GM18502 (cell line): ENCODE results near the gene NRP2.

Source experiments
- ATAC-seq: cut with Tn5 transposase; IDR thresholded peaks from one replicate; pipeline ENCODE4 v1.9.1; 2021; ENCODE audit warnings: mild to moderate bottlenecking; ENCODE audit not compliant: unreplicated experiment, poor library complexity

Gene NRP2

DNA sequence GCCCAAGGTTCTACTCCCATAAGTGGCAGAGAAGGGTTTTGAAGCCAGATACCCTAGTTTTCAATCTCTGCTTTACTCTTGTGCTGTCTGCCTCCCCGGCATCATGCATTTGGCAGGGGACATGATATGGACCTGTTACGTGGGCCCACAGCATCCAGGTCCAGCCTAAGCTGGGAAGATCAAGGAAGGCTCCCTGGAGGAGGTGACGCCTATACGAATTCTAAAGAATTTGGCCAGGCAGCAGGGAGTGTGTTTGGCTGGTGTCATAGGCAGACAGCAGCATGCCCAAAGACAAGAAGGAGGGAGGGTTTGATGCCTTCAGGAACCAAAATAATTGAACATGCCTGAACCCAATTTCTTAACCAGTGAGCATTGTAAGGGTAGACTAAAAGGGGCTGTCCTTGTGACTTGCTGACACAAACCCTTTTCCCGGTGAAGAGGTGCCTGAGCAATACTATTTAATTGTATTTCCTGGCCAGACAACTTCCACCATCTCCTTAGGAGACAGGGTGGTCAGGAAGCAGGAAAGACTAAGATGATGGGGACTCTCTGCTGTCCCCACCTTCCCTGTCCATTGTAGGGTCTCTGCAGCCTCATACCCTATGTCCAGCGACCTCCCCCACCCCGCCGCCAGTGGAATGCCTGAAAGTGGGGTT, 21.3 kb downstream of the NRP2 start:
- ATAC-seq, result no peak

DNA sequence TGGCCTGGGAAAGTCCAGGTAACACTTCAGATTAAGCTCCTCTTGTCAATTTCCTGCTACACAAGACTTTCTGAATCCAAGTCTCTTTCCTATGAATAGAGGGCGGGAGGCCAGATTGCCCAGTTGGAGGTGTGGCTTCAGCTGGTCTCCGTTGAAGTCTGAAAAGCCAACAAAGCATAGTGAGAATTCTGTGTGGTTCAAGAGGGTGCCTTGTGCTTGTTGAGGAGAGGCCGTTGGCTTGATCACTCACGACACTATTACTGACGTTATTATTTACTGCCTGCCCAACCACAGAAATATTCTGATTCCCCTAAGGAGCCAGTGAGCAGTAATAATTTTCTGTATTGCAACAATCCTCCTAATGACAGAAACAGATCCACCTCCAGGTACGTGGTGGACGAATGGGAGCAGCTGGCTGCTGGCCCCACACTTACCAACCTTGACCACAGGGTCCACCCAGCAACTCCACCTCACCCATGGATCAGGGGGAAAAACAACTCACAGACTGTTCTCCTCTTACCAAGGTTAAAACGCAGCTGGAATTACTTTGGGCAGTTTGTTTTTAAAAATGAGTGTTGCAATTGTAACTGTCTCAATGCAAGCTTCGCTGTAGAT, 21.9 kb downstream of the NRP2 start:
- no peak for ATAC-seq

DNA sequence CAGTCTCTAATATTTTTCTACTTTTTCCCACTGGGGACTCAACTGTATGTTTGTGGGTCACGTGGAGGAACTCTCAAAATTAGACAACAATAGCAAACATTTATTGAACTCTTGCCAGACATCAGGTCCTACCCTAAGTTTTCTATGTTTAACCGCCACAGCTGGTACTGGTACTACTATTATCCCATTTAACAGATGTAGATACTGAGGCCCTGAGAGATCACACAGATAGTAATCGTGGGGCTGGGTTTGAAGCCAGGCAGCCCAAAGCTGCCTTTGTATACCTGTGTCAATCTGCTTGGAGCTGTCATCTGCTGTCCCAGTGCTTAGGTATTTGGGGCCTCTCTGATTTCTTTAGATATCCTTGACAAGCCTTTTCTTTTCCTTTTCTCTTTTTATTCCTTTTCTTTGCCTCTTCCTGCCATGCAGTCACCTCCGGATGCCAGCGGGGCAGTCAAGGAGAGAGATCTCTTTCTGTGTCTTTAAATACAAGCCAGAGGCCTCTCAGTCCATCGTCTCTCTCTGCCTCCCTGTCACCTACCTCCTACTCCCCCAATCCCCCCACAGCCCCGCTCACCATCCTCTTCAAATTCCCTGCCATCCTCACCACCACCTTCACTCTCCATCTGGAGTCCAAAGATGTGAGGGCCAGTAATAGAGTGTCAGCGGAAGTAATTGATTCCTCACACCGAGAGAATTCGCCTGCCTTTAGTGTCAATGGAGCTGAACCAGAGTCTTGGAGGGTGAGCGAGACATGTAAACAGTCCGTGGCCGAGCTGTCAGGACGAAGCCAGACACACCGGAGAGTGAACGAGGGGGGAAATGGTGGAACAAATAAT, 23.4 kb downstream of the NRP2 start:
- no peak for ATAC-seq

DNA sequence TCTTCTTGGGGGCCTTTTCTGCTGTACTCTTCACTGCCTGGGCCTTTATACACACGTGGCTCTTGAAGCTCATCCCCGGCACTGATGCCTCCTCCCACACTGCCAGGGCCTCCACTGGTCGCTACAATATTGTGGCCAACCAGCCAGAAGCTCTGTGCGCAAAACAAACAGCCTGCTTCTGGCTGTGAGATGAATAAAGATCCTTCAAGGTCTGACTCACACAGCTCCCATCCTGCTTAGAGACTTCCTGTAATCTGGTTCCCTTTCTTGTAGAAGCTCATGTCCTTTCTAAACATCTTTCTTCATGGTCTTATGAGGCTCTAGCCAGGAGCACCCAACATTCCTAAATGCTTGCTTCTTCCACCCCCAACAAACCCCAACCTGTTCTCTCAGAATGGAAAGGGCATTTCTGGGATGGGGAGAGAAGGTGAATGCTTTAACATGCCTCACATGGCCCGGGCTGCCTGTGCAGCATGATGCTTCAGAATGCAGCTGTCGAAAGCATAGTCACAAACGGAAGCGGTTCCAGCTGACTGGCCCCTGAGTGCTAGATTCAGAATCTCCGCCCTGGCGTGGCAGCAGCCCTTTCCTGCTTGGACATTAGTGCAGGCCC, 24.6 kb downstream of the NRP2 start:
- ATAC-seq, result peak; percentile 95

DNA sequence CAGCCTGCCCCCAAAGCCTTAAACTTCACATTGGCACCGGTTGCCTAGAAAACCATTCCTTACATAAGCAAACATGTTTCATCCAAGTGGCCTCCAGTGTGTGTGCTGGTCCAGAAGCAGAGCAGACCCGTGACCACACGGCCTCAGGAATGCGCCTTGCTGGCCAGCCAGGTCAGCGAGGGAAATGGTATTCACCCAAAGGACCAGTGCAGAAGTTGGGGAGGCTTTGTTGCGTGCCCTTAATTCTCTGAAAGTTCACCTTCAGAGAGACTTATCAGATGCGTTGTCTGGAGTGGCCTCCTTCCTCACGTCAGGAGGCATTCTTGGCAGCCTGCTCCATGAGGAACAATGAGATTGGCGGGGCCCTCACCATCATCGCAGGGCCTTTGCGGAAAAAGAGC, 25.9 kb downstream of the NRP2 start:
- ATAC-seq, result no peak

DNA sequence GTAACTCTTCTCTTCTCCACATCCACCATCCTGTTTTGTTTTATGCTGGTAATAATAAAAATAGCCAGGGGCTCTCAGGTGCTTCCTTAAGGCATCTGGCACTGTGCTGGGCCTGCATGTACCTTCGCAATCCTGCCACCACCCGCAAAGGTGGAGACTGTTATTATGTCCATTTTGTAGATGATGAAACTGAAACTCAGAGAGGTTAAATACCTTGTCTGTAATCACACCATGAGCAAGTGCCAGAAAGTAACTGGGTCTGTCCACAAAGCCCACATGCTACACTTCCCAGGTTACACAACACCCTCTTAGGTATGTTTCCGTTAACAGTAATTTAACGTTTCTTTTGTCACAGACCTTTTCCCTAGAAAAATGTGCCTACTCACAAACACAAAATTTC, 27.0 kb downstream of the NRP2 start:
- no peak for ATAC-seq

DNA sequence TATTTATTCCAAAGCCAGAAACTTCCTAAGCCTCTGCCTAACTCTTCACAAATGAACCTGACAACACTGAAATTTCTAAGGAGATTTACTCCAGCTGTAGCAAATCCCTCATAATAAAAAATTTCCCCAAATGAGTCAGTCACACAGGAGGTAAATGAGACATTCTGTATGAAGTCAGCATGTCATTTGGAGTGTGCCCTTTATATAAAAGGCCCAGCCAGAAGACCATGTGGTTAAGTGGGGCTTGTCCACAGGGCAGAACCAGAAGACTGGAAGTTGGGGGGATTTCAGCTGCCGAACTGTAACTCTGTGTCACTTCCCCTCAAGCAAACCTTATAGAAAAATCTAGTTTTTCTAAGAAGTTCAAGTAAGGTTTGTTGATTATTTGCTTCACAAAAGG, 30.2 kb downstream of the NRP2 start:
- no peak for ATAC-seq

DNA sequence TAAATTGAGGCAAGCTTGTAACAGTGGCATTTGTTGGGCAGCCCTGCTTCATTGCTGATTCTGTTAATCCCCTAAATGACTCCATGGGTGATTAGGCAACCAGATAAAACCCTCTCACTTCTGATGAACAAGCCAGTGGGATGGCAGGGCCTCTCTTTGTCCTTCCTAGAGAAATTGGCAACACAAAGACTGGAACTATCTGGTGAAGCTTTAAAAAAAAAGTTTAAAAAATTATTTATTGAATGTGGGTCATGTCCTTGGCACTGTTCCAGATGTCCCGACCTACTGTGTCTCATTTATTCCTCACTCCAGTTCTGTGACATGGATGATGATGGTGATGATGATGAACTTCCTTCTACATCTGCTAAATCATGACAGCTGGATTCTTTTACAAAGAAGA, 30.8 kb downstream of the NRP2 start:
- ATAC-seq, result no peak

DNA sequence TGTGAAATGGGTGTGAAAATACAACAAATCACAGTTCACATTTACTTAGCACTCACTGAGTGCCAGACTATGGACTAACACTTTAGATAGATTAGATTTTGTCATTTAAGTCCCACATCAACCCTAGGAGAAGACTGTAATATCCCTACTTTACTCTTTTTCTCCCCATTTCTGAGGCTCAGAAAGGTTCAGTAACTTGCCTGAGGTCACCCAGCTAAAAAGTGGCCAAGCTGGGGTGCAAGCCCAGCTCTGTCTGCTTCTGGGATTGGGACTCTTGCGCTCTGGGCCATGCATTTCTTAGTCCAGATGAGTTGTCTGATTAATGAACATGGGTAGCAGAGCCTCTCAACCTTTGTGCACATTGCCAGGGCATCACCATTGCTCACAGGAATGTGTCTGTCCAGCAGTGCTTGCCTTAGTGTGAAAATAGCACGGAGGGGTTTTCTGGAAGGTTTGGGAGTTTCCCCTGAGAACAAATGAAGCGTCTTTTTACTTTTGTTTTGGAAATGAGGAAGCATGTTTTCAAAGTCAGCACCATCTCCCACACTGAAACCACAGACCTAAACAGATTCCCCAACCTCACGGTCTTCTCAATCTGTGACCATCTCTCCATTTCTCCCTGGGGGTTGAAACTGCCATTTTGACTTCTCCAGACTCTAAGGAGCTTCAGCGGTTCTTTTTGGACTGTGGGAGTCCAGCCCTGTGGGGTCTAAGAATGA, 31.9 kb downstream of the NRP2 start:
- ATAC-seq, result peak; percentile 77

DNA sequence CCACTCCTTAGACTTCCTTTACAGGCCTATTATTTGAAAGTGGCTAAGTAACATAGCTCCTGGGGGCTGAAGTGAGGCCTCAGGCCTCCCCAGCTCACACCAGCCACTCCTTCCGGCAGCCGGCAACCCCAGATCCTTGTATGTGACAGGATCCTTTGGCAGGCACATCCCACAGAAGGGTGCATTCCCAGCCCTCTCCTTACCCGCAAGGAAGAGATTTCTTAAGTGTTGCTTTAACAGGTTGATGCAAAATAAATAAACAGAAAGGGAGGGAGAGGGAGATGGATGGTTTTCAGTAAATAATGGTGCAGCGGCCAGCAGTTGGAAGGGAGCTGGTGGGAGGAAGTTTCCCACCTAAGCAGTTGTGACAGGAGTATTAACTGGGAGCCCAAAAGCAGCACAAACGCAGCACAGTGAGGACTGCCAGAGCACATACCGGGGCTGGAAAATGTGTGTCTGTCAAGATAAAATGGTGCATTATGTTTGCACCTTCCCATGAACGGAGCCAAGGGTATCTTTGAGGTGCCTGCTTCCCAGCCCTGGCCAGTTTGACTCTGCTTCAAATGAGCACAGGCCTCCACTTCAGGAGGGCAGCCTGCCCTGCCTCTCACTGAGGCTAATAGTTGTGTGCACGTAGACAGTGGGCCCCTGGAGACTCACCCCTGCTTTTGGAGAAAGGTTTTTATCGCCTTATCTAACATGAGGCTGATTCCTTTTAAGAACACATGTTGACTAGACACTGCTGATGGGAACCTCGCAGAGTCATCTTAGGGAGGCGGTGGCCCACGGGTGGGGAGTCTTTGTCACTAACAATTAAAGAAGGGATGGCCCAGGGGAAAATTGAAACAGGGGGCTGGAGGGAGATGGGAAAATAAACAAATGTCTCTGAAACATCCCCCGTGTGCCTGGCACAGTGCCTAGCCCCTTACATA, 32.8 kb downstream of the NRP2 start:
- ATAC-seq, result peak; percentile 30

DNA sequence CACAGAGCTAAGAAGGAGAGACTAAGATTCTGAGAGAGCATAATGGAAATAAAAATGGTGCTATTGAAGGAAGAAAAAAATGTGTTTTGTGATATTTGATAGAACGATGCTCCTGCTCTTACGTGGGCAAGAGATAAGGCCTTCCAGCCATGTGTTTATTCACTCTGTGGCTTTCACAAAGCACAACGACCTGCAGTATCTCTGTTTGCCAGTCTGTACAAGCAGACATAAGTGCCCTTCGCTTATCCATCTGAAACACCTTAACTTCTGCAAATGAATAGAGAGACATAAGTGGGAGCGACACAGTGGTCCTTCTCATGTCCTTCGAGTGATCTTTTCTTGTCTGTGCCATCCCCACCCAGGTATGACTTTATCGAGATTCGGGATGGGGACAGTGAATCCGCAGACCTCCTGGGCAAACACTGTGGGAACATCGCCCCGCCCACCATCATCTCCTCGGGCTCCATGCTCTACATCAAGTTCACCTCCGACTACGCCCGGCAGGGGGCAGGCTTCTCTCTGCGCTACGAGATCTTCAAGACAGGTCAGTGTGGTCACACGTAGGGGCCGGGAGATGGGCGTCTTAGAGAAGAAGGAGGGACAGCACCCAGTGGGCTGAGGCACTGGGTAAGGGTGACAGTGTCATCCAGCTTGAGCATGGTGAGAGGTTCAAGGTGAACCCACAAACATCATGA, 33.7 kb downstream of the NRP2 start:
- ATAC-seq, result no peak

DNA sequence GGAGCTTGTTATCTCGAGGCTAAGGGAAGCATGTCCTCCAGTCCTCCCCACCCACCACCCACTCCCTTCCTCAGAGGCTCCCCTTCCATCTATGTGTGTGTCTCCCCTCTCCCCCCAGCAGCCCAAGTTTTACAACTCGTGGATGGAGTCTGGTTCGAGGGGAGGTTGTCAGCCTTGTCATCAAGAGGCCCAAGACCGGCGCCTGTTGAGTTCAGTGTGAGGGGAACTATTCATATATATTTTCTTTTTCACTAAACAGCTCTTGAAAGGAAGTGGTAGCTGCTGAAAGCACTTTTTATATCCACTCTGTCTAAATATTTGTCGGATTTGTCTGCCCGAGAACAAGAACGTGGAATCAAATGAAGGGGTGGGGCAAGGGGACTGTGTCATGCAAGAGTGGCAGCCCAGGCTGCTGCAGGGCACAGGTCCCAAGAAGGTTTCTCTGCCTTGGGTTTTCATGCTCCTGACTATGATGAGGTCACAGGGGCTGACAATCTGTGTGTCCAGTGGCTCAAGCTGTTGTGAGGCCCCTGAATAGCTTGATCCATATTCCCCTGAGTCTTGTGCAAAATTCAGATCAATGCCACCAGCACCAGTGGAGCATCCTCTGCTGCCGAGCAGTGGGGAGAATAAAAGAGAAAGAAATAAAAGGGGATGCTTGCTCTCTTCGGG, 35.0 kb downstream of the NRP2 start:
- no peak for ATAC-seq

DNA sequence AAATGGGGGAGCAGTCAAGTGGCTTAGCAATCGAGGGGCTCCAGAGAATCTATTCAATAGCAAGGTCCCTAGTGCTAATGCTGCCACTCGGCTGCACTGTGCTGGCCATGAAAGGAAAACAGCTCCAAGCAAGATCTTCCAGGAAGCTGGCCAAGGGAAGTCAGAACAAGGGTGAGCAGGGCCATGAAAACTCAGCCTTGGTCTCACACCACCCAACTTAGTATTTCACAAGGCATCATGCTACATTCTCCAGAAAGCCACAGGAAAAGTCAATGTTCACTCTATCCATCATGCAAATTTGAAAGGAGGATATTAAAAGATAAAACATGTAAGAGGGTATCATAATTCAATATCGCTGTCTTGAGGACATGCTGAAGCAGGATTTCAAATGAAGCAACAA, 35.7 kb downstream of the NRP2 start:
- ATAC-seq, result no peak

DNA sequence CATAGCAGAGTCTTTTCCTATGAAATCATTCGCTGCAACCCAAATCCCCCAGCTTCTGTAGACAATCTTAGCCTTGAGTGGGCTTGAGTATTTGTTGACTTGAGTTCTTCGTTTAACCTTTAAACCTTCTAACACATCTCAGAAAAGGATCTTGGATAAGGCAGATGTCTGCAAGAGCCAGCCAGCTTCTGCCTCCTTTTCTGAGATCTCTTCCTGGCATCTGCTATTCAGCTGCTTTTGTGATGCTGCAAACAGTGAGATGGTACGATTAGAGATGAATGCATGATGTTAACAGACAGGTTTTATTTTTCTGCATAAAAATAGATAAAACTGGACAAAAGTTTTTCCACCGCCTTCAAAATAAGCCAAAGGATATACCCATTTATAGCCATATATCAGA, 37.5 kb downstream of the NRP2 start:
- ATAC-seq, result no peak

DNA sequence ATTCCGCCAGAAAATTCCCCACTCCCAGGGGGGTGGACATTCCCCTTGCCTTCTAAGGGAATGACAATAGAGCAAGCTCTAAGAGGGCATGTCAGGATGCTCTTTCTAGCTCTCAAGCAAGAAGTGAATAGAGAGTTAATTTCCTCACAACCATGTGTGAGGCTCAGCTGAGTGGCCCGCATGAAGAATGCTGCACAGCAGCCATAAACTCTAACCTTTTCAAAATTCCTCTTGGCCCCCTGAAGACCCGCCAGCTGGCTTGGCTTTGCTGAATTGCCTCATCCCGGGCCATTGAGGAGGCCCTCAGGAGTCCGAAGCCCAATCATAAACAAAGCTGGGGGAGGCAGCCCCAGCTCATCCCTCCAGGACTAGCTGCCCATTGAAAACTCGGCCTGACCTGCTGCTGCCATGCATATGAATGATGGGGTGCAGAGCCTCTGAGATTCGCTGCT, 38.2 kb downstream of the NRP2 start:
- ATAC-seq, result no peak

DNA sequence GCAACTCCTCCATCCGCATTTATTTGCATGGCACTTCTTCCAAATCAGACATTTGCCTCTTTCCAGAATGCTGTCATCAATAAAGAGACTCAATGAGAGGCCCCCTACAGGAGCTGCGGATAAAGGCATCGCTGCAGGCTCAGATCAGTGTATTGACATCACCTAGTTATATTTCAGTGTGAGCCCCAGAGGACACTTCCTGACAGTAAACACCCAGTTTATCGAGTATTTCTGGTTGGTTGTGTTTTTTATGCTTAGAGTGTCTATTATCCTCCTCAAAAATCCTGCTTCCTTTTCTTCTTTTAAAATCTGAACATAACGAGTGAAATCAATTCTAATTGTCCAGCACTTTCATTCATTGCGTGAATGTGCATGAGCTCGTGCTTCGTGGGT, 38.8 kb downstream of the NRP2 start:
- ATAC-seq, result peak; percentile 42

DNA sequence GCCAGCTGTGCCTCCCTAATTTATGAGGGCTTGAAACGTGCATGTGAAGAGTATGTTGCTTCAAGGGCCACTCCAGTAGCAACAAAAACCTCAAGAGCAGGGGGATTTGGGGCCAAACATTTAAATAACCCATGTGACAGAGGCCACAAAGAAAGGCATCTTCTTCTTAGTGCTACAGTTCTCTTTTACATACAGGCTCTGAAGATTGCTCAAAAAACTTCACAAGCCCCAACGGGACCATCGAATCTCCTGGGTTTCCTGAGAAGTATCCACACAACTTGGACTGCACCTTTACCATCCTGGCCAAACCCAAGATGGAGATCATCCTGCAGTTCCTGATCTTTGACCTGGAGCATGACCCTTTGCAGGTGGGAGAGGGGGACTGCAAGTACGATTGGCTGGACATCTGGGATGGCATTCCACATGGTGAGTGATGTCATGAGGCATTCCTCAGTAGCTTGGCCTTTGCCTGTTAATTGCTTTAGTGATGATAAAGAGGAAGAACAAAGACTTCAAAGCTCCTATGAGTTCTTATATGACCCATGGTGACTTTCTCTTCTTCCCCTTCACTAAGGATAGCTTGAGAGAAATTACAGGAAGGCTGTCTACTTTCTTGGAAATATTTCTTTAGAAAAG, 40.1 kb downstream of the NRP2 start:
- ATAC-seq, result peak; percentile 39

DNA sequence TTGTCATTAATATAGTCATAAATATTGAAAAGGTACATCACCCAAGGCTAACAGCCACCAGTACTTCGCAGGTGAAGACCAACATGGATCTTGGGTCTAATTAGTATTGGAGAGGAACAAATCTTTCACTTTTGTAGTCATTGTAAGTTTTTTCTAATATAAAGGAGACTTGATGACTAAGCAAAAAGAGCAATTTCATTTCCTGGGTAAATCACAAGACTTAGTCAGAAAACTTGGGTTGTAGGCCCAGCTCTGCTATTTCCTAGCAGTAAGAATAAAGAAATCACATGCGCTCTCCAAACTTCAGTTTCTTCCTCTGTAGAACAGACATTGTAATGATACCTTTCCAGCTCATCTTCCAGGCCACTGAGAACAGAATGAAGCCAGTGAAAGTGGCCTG, 40.9 kb downstream of the NRP2 start:
- no peak for ATAC-seq
